IMR-90 (cell line): ENCODE measurements around the gene MMP14. TPM values are rescaled to one million over a fixed set of nuclear protein-coding genes. Genes with fewer than 3 reads are reported as not detected.
A peak's percentile ranks its signal among the peaks of the same experiment; 100 is the strongest.

Source experiments
- ATAC-seq: fragments of 200-7000 bp; cut with Tn5 transposase; 2 replicates; pipeline ENCODE4 v1.9.1; 2020; ENCODE audit warnings: low read depth, mild to moderate bottlenecking, moderate library complexity
- BruUV-seq: library from RNA; stranded (reverse); fragments of 400-500 nt; replicated peaks from 2 replicates; lab custom pipeline; 2021; lab: Mats Ljungman, UMichigan
- CTCF ChIA-PET: fragments of 300-600 bp; formaldehyde crosslinking; extraction: SDS; loops from one replicate; lab custom pipeline; 2021; ENCODE audit warnings: antibody characterized with exemption; lab: Yijun Ruan, JAX
- POLR2A ChIA-PET: fragments of 300-600 bp; sonication (Branson Sonifier 250); formaldehyde crosslinking; loops from one replicate; lab custom pipeline; 2022; ENCODE audit warnings: antibody characterized with exemption; ENCODE audit not compliant: unreplicated experiment; lab: Charles Lee
- DNase-seq: peaks from one replicate; pipeline ENCODE4 v3.0.0; 2013
- H2AFZ ChIP-seq: replicated peaks from 2 replicates; pipeline ENCODE3; 2013; ENCODE audit warnings: low read length, mild to moderate bottlenecking; ENCODE audit not compliant: poor library complexity
- H2AK5ac ChIP-seq: 2 replicates; pipeline ENCODE4 v1.6.1; 2013; ENCODE audit warnings: low read depth, low read length, inconsistent platforms
- H2AK9ac ChIP-seq: replicated peaks from 2 replicates; pipeline ENCODE3; 2013; ENCODE audit warnings: mild to moderate bottlenecking, low read depth, low read length, moderate library complexity; ENCODE audit not compliant: poor library complexity
- H2BK120ac ChIP-seq: 2 replicates; pipeline ENCODE4 v1.6.1; 2013; ENCODE audit warnings: low read depth, low read length, inconsistent platforms
- H2BK15ac ChIP-seq: 3 replicates; pipeline ENCODE4 v1.6.1; 2013; ENCODE audit warnings: low read depth, low read length, inconsistent platforms
- H2BK20ac ChIP-seq: 2 replicates; pipeline ENCODE4 v1.6.1; 2013; ENCODE audit warnings: low read depth, mild to moderate bottlenecking, inconsistent platforms, low read length, moderate library complexity
- H2BK5ac ChIP-seq: 2 replicates; pipeline ENCODE4 v1.6.1; 2013; ENCODE audit warnings: mild to moderate bottlenecking, low read depth, low read length, inconsistent platforms; ENCODE audit not compliant: poor library complexity, severe bottlenecking
- H3K14ac ChIP-seq: replicated peaks from 2 replicates; pipeline ENCODE4 v1.6.1; 2013; ENCODE audit warnings: low read depth, low read length, inconsistent platforms
- H3K18ac ChIP-seq: 2 replicates; pipeline ENCODE4 v1.6.1; 2013; ENCODE audit warnings: low read depth, low read length, control low read depth
- H3K23ac ChIP-seq: 2 replicates; pipeline ENCODE4 v1.6.1; 2013; ENCODE audit warnings: low read depth, low read length, inconsistent platforms
- H3K27ac ChIP-seq: 2 replicates; pipeline ENCODE4 v1.5.1; 2013; ENCODE audit warnings: mild to moderate bottlenecking, control low read depth, low read length; ENCODE audit not compliant: insufficient read depth
- H3K27me3 ChIP-seq: 2 replicates; pipeline ENCODE4 v1.6.1; 2013; ENCODE audit warnings: low read length; ENCODE audit not compliant: control insufficient read depth, insufficient read depth
- H3K36me3 ChIP-seq: 2 replicates; pipeline ENCODE4 v1.6.1; 2013; ENCODE audit warnings: low read length, mixed read lengths; ENCODE audit not compliant: control insufficient read depth, insufficient read depth
- H3K4ac ChIP-seq: 2 replicates; pipeline ENCODE4 v1.6.1; 2013; ENCODE audit warnings: low read depth, low read length, inconsistent platforms
- H3K4me1 ChIP-seq: 2 replicates; pipeline ENCODE4 v1.6.1; 2013; ENCODE audit warnings: low read length, mixed read lengths; ENCODE audit not compliant: control insufficient read depth, insufficient read depth
- H3K4me2 ChIP-seq: 2 replicates; pipeline ENCODE4 v1.6.1; 2013; ENCODE audit warnings: low read depth, mild to moderate bottlenecking, control low read depth, low read length, moderate library complexity
- H3K4me3 ChIP-seq: 2 replicates; pipeline ENCODE4 v1.5.1; 2013; ENCODE audit warnings: low read depth, mild to moderate bottlenecking, control low read depth, low read length, moderate library complexity; ENCODE audit not compliant: insufficient read depth
- H3K56ac ChIP-seq: 2 replicates; pipeline ENCODE4 v1.6.1; 2013; ENCODE audit warnings: low read length, inconsistent platforms; ENCODE audit not compliant: insufficient read depth; ENCODE audit errors: extremely low read depth
- H3K79me1 ChIP-seq, 2 experiments: 2 replicates each; pipeline ENCODE4 v1.6.1; 2013; ENCODE audit warnings: low read length in 2 of 2, inconsistent platforms in 1 of 2, low read depth in 1 of 2
- H3K9ac ChIP-seq: 2 replicates; pipeline ENCODE4 v1.6.1; 2013; ENCODE audit warnings: low read depth, low read length, control low read depth
- H3K9me1 ChIP-seq: 2 replicates; pipeline ENCODE4 v1.6.1; 2013; ENCODE audit warnings: low read length, inconsistent platforms; ENCODE audit not compliant: insufficient read depth
- H3K9me3 ChIP-seq: 2 replicates; pipeline ENCODE4 v1.6.1; 2013; ENCODE audit warnings: low read length; ENCODE audit not compliant: control insufficient read depth, insufficient read depth
- H4K20me1 ChIP-seq: 2 replicates; pipeline ENCODE4 v1.6.1; 2013; ENCODE audit warnings: low read length, inconsistent platforms; ENCODE audit not compliant: insufficient read depth
- H4K5ac ChIP-seq: 2 replicates; pipeline ENCODE4 v1.6.1; 2013; ENCODE audit warnings: mild to moderate bottlenecking, low read depth, low read length, control low read depth
- H4K8ac ChIP-seq, 2 experiments: 2 replicates each; pipeline ENCODE4 v1.6.1; 2013; ENCODE audit warnings: low read depth in 2 of 2, low read length in 2 of 2, control low read depth in 1 of 2, inconsistent platforms in 1 of 2
- H4K91ac ChIP-seq: 2 replicates; pipeline ENCODE4 v1.6.1; 2013; ENCODE audit warnings: low read depth, low read length, inconsistent platforms; ENCODE audit not compliant: insufficient read depth
- CEBPB ChIP-seq: IDR thresholded peaks from 2 replicates; pipeline ENCODE4 v1.6.1; 2012; ENCODE audit warnings: low read depth, low read length, improper control_type of control experiment
- CHD1 ChIP-seq: IDR thresholded peaks from 2 replicates; pipeline ENCODE4 v1.6.1; 2012; ENCODE audit warnings: low read depth, low read length, improper control_type of control experiment
- FOS ChIP-seq: fragments of 150-350 bp; IDR thresholded peaks from 2 replicates; pipeline ENCODE4 v1.6.1; 2016; ENCODE audit warnings: low read depth, low read length
- MAZ ChIP-seq: IDR thresholded peaks from 2 replicates; pipeline ENCODE4 v1.6.1; 2012; ENCODE audit warnings: low read depth, mild to moderate bottlenecking, low read length, improper control_type of control experiment, moderate library complexity, borderline replicate concordance
- NFE2L2 ChIP-seq: fragments of 150-350 bp; IDR thresholded peaks from 2 replicates; pipeline ENCODE4 v1.6.1; 2016; ENCODE audit warnings: low read depth, mild to moderate bottlenecking, low read length
- POLR2A ChIP-seq: IDR thresholded peaks from 2 replicates; pipeline ENCODE4 v1.6.1; 2012; ENCODE audit warnings: mild to moderate bottlenecking, low read depth, low read length
- RAD21 ChIP-seq: IDR thresholded peaks from 2 replicates; pipeline ENCODE4 v1.6.1; 2012; ENCODE audit warnings: low read length, improper control_type of control experiment
- RCOR1 ChIP-seq: IDR thresholded peaks from 2 replicates; pipeline ENCODE4 v1.6.1; 2012; ENCODE audit warnings: mild to moderate bottlenecking, low read length, improper control_type of control experiment; ENCODE audit not compliant: insufficient replicate concordance
- WGBS, 2 experiments: methylation state at CpG; one replicate each; pipeline versions ENCODE4 v1.1.5 to v1.1.7; 2013; ENCODE audit warnings: missing lambda C conversion rate in 2 of 2; ENCODE audit not compliant: insufficient read length in 1 of 2; ENCODE audit errors: extremely low coverage in 2 of 2; 5-methylcytosine and 5-hydroxymethylcytosine counted together
- dilution Hi-C: fragments of 300-500 bp; cut with HindIII; formaldehyde crosslinking; loops from one replicate; pipeline ENCODE4 v1.14.3; 2018; ENCODE audit warnings: low sequenced_read_pairs; ENCODE audit not compliant: unreplicated experiment
- in situ Hi-C: fragments of 300-500 bp; cut with MboI; formaldehyde crosslinking; loops from 3 replicates; pipeline ENCODE4 v1.14.3; 2019; ENCODE audit warnings: low sequenced_read_pairs, inconsistent platforms, mixed read lengths
- intact Hi-C: fragments of 100-400 bp; cut with micrococcal nuclease; formaldehyde crosslinking; loops from 2 replicates; pipeline ENCODE4 v1.10.0; 2022
- polyA plus RNA-seq, 3 experiments: library from polyadenylated mRNA; depleted of rRNA; stranded (reverse); fragments of >200 nt; gene quantifications; 2 replicates each; pipeline ENCODE4 v1.2.3, GENCODE V29; 2012; ENCODE audit warnings: low replicate concordance in 1 of 3
- total RNA-seq: library from RNA; depleted of rRNA; stranded (reverse); fragments of >200 nt; gene quantifications from 2 replicates; pipeline ENCODE4 v1.2.3, GENCODE V29; 2012
- TF ChIP-seq, protein P1 (sequence below): fragments of 150-350 bp; IDR thresholded peaks from 2 replicates; pipeline ENCODE4 v1.6.1; 2017; ENCODE audit warnings: mild to moderate bottlenecking, antibody characterized with exemption, low read length, low read depth
- TF ChIP-seq, protein P2 (sequence below): fragments of 150-350 bp; IDR thresholded peaks from 2 replicates; pipeline ENCODE4 v1.6.1; 2016; ENCODE audit warnings: low read depth, mild to moderate bottlenecking, low read length, moderate library complexity, borderline replicate concordance

Gene MMP14
- total and polyA plus RNA-seq, 2 of the 4 experiments (the other 2 are of a cell fraction) = 156 to 315 TPM

DNA sequence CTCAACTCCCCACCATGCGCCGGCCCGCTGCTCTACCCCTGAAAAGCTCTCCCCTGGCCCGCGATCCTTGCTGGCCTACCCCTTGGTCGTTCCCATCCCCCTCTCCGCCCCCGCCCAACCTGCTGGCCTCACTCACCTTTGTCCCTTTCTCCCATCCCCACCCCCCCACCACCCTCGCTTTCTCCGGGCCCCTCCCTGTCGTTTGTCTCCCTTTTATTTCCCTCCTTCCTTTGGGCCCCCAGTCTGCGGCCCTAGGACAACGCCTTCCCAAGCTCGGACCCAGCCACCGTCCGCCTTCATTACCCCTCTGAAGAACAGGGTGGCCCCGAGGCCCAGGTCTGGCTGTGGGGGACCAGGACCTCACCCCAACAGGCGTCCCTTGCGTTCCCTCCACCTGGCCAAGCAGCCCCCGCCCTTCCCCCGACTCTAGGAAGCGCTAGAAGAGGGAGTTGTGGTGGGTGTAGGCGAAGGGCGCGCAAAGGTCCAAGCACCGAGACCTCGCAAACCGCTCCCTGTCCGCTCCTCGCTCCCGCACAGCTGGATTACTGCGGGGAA is 14.3 kb upstream of the MMP14 start:
- Histone ChIP-seq H2AK5ac (peak overlapping the region; percentile 94), H3K9me3 (no peaks in the 10 kb centered on the region), H2BK120ac (peak overlapping the region; percentile 81), H4K8ac (peak overlapping the region; percentile 80 to 94), H4K5ac (peak overlapping the region; percentile 38), H3K36me3 (no peaks in the 10 kb centered on the region), H2BK20ac (peak overlapping the region; percentile 60), H3K9me1 (peaks cover 12% of the 10 kb centered on the region), H3K23ac (peak overlapping the region; percentile 33), H4K91ac (peak overlapping the region; percentile 88), H3K27me3 (no peaks in the 10 kb centered on the region), H4K20me1 (no peaks in the 10 kb centered on the region), H3K4me3 (no peak overlapping the region), H3K4me2 (peak overlapping the region; percentile 16; the same call in 1 of the 2 replicates), H3K18ac (peak overlapping the region; percentile 26; the same call in 1 of the 2 replicates), H3K79me1 (peaks cover 0 to 11% of the 10 kb centered on the region in 2 experiments; a peak in 1 of 4 replicates), H2BK5ac (peak overlapping the region; percentile 56), H3K4me1 (peaks cover 30% of the 10 kb centered on the region), H2AFZ (peak overlapping the region; percentile 90), H3K14ac (peak overlapping the region; percentile 34; the same call in 1 of the 2 replicates), H3K4ac (peak overlapping the region; percentile 93), H2BK15ac (peak overlapping the region; percentile 84; the same call in 2 of the 3 replicates), H3K27ac (peak overlapping the region; percentile 76), H3K56ac (no peak overlapping the region; the same call in 1 of the 2 replicates), H3K9ac (peak overlapping the region; percentile 45), H2AK9ac (peak overlapping the region; percentile 90)
- TF ChIP-seq MAZ (no peak), CEBPB (no peak), RCOR1 (no peak), RAD21 (no peak), FOS (no peak), CHD1 (no peak), NFE2L2 (no peak), POLR2A (no peak)
- TF ChIP-seq, protein P1, sequence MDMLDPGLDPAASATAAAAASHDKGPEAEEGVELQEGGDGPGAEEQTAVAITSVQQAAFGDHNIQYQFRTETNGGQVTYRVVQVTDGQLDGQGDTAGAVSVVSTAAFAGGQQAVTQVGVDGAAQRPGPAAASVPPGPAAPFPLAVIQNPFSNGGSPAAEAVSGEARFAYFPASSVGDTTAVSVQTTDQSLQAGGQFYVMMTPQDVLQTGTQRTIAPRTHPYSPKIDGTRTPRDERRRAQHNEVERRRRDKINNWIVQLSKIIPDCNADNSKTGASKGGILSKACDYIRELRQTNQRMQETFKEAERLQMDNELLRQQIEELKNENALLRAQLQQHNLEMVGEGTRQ = no peak
- TF ChIP-seq, protein P2, sequence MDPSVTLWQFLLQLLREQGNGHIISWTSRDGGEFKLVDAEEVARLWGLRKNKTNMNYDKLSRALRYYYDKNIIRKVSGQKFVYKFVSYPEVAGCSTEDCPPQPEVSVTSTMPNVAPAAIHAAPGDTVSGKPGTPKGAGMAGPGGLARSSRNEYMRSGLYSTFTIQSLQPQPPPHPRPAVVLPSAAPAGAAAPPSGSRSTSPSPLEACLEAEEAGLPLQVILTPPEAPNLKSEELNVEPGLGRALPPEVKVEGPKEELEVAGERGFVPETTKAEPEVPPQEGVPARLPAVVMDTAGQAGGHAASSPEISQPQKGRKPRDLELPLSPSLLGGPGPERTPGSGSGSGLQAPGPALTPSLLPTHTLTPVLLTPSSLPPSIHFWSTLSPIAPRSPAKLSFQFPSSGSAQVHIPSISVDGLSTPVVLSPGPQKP = no peak
- intact Hi-C loops = loop anchor here (2.0 to 5.0 kb wide), 3 partner anchors 79 to 251 kb away; partner anchors contain the start of gene AJUBA
- dilution Hi-C loops = no loop called here
- in situ Hi-C loops = no loop called here
- WGBS, 2 experiments = no CpG with 5 or more reads among the region's 32 CpGs
- CTCF ChIA-PET = interaction anchor here (1.0 to 3.5 kb wide), 10 partner anchors 15 to 252 kb away, joined by 3 to 60 read pairs (median 3); partner anchors contain the start of gene AJUBA
- BruUV-seq = no TSS peak
- POLR2A ChIA-PET = interaction anchor here (0.9 kb wide), 1 partner anchor 29 kb away, joined by 5 read pairs; no protein-coding TSS in a partner anchor
- DNase-seq = no peak
- no peak for ATAC-seq
